ENCODE measurements around the gene PXDC1. TPM values are rescaled to one million over a fixed set of nuclear protein-coding genes. Genes with fewer than 3 reads are reported as not detected.

PXDC1 gene
- total RNA-seq (10 to 100 TPM in 4 of 5 donors, 1 to 10 TPM in 1; 1.2 to 90.1 (median 74.1) TPM), polyA plus RNA-seq (10 to 100 TPM; 23.2 to 36.8 (median 29.0) TPM)
- long read RNA-seq, donor 1, partial matches to known transcripts: 0 of 4 reads
- long read RNA-seq, donor 1, other reads (novel, unspliced or antisense): 0 of 4 reads
- long read RNA-seq, donor 2, transcript PXDC1-202 (5 exons, 2,190 nt): major isoform, 5 of 5 reads
- long read RNA-seq, donor 2, partial matches to known transcripts: 0 of 5 reads
- long read RNA-seq, donor 2, other reads (novel, unspliced or antisense): 0 of 5 reads
- long read RNA-seq, donor 3, partial matches to known transcripts: 0 of 2 reads
- long read RNA-seq, donor 3, other reads (novel, unspliced or antisense): 0 of 2 reads
- long read RNA-seq, donor 4: 0 reads
- long read RNA-seq, donor 5, transcript PXDC1-202 (5 exons, 2,190 nt): major isoform, 7 of 16 reads
- long read RNA-seq, donor 5, partial matches to known transcripts: 9 of 16 reads
- long read RNA-seq, donor 5, other reads (novel, unspliced or antisense): 0 of 16 reads
- long read RNA-seq, donor 6, transcript PXDC1-202 (5 exons, 2,190 nt): major isoform, 23 of 23 reads
- long read RNA-seq, donor 6, partial matches to known transcripts: 0 of 23 reads
- long read RNA-seq, donor 6, other reads (novel, unspliced or antisense): 0 of 23 reads
- long read RNA-seq, donor 7, transcript PXDC1-202 (5 exons, 2,190 nt): major isoform, 6 of 12 reads
- long read RNA-seq, donor 7, partial matches to known transcripts: 6 of 12 reads
- long read RNA-seq, donor 7, other reads (novel, unspliced or antisense): 0 of 12 reads
- long read RNA-seq, donor 8, transcript PXDC1-202 (5 exons, 2,190 nt): major isoform, 5 of 5 reads
- long read RNA-seq, donor 8, partial matches to known transcripts: 0 of 5 reads
- long read RNA-seq, donor 8, other reads (novel, unspliced or antisense): 0 of 5 reads
- long read RNA-seq, donor 9, partial matches to known transcripts: 11 of 13 reads
- long read RNA-seq, donor 9, other reads (novel, unspliced or antisense): 0 of 13 reads
- long read RNA-seq, donor 10, partial matches to known transcripts: 0 of 3 reads
- long read RNA-seq, donor 10, other reads (novel, unspliced or antisense): 0 of 3 reads

- peak in 1 of 2 donors; percentile 77 for DNase-seq
- peak within 1 kb of the TSS; percentile 56 to 82 (median 78) for H3K4me3 ChIP-seq
- H3K36me3 ChIP-seq: peaks cover 0 to 5% (median 2%) of the 10 kb centered on the region in 4 donors
- peaks cover 35 to 57% (median 51%) of the 10 kb centered on the region in 4 donors for H3K4me1 ChIP-seq
- 0 to 1% (median 1%) methylated on average over 21 to 88 of the region's 88 CpGs; no CpG with 5 or more reads in 1 of the 5 donors for WGBS, 5 donors
- intact Hi-C loops (cut with DNase I; ENCODE audit: low total_unique reads): no loop called here
- H3K9me3 ChIP-seq: no peaks in the 10 kb centered on the region
- peak within 1 kb of the TSS; percentile 94 to 99 (median 96) for H3K27ac ChIP-seq
- H3K27me3 ChIP-seq: peaks cover 0 to 22% (median 0%) of the 10 kb centered on the region in 3 donors
- TF ChIP-seq CTCF (IDR thresholded peaks at IDR 0.05) (no peak), POLR2A (IDR thresholded peaks at IDR 0.05) (no peak), POLR2AphosphoS5 (IDR thresholded peaks at IDR 0.05) (no peak), EP300 (IDR thresholded peaks at IDR 0.05) (no peak)
Observed at GRCh38 chr6:3751077-3751729, at the start of gene PXDC1. Gene PXDC1 (minus strand): TSS chr6:3751713. CDS start chr6:3751531, 182 bp downstream.

- H3K27me3 ChIP-seq: no peaks in the 10 kb centered on the region
- H3K4me3 ChIP-seq: no peak overlapping the region
- H3K4me1 ChIP-seq: peaks cover 7 to 36% (median 22%) of the 10 kb centered on the region in 4 donors
- no peaks in the 10 kb centered on the region for H3K36me3 ChIP-seq
- intact Hi-C loops (cut with DNase I; ENCODE audit: low total_unique reads): no loop called here
- H3K27ac ChIP-seq: peak overlapping the region in 1 of 5 donors; percentile 23
- no peak for TF ChIP-seq CTCF (IDR thresholded peaks at IDR 0.05)
- TF ChIP-seq EP300 (IDR thresholded peaks at IDR 0.05): no peak
- TF ChIP-seq POLR2AphosphoS5 (IDR thresholded peaks at IDR 0.05): no peak
- no peak for TF ChIP-seq POLR2A (IDR thresholded peaks at IDR 0.05)
- no peaks in the 10 kb centered on the region for H3K9me3 ChIP-seq
- 45 to 68% (median 52%) methylated on average over 11 of the region's 11 CpGs for WGBS, 5 donors
- DNase-seq: no peak
Observed at GRCh38 chr6:3800850-3801591, 49.5 kb upstream of the PXDC1 start.

- no peak overlapping the region for H3K4me3 ChIP-seq
- peaks cover 7 to 33% (median 22%) of the 10 kb centered on the region in 4 donors for H3K4me1 ChIP-seq
- H3K27ac ChIP-seq: no peak overlapping the region
- DNase-seq: no peak
- TF ChIP-seq CTCF (IDR thresholded peaks at IDR 0.05) (no peak), EP300 (IDR thresholded peaks at IDR 0.05) (no peak), POLR2AphosphoS5 (IDR thresholded peaks at IDR 0.05) (no peak), POLR2A (IDR thresholded peaks at IDR 0.05) (no peak)
- H3K27me3 ChIP-seq: no peaks in the 10 kb centered on the region
- WGBS, 5 donors: 76 to 97% (median 94%) methylated on average over 6 of the region's 6 CpGs
- intact Hi-C loops (cut with DNase I; ENCODE audit: low total_unique reads): no loop called here
- no peaks in the 10 kb centered on the region for H3K9me3 ChIP-seq
- H3K36me3 ChIP-seq: no peaks in the 10 kb centered on the region
Observed at GRCh38 chr6:3799719-3800118, 48.2 kb upstream of the PXDC1 start.

All from stomach (tissue), 19 donors.